Measurements from ENCODE around the gene EIF2B2.

EIF2B2 gene

DNA sequence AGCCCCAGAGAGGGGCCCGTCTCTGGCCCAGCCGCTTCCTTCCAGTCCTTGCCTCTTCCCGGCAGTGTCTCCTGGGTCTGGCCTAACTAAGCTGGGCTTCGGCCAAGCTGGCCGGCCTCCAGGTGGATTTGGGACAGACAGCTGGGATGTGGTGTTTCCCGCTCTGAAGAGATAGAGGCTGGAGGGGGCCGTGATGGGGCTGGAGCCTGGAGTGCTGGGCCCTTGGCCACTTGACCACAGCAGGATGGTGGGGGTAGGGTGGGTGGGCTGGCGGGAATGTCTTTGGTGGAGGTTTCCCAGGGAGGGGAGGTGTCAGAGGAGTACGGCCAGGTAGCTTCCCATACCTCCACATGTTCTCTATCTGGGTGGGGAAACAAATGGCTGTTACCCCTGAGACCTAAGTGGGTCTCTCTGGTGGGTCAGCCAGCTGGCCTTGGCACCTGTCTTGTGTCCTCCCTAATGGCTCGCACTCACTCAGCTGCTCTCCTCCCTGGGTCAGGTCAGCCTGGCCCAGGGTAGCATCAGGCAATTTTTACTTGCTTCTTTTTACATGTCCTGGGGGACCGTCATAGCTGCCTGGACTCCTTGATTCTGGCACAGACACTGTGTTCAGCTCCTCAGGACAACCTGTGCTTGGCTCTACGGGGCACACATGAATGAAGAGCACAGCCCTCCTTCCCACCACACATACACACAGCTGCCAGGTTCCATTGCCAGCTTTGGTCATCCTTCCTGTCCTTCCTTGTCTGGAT lies 27.5 kb upstream of the EIF2B2 start:
- TF ChIP-seq, protein P1, sequence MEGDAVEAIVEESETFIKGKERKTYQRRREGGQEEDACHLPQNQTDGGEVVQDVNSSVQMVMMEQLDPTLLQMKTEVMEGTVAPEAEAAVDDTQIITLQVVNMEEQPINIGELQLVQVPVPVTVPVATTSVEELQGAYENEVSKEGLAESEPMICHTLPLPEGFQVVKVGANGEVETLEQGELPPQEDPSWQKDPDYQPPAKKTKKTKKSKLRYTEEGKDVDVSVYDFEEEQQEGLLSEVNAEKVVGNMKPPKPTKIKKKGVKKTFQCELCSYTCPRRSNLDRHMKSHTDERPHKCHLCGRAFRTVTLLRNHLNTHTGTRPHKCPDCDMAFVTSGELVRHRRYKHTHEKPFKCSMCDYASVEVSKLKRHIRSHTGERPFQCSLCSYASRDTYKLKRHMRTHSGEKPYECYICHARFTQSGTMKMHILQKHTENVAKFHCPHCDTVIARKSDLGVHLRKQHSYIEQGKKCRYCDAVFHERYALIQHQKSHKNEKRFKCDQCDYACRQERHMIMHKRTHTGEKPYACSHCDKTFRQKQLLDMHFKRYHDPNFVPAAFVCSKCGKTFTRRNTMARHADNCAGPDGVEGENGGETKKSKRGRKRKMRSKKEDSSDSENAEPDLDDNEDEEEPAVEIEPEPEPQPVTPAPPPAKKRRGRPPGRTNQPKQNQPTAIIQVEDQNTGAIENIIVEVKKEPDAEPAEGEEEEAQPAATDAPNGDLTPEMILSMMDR (IDR thresholded peaks at IDR 0.05) = no peak
- H3K27me3 ChIP-seq = no peaks in the 10 kb centered on the region

DNA sequence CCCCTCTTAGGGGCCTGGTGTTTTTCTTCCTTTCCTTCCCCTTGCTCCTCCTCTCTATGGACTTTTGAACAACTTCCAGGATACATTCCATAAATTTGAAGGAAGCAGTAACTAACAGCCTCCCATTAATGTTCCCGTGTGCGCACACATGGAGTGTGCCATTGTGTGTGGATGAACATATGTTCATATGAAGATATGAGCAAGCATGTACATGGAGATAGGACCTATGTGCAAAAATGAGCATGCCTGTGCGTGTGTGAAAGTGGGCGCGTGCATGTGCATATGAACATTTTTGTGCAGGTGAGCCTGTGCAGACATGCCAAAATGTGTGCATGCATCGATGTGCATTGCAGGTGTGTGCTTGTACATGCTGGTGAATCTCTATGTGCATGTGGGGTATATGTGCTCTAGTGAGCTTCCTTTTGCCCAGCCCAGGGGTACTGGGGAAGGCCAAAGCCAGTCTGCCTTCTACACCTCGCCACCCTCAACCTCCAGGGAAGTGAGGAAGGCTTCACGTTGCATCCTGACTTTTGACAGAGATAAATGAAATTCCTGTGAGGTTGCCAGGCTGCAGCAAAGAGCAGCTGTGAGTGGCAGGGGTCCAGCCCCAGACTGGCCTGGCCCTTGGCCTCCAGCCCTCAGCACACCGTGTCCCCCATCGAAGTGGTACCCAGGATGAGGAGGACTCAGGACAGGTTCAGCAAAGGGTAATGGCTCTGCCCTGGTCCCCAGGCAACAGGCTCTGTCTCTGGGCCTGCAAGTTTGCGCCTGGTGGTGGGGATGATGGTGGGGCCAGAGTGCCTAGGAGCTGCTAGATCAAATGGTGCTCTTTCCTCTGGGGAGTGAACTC lies 26.2 kb upstream of the EIF2B2 start:
- Histone ChIP-seq H3K27me3 (no peaks in the 10 kb centered on the region), H3K4me1 (ENCODE audit: control insufficient read depth in 1 of 2, insufficient read depth in 1 of 2, low read depth in 1 of 2, low read length in 1 of 2) (no peaks in the 10 kb centered on the region), H3K27ac (no peak overlapping the region), H3K36me3 (no peaks in the 10 kb centered on the region), H3K4me3 (ENCODE audit: low read depth in 1 of 2, low read length in 1 of 2) (no peak overlapping the region), H3K9me3 (no peaks in the 10 kb centered on the region)
- TF ChIP-seq, protein P1 (IDR thresholded peaks at IDR 0.05) = no peak

More for the DNA sequence above, 27.5 kb upstream of the EIF2B2 start:
- H3K4me1 ChIP-seq (ENCODE audit: control insufficient read depth in 1 of 2, insufficient read depth in 1 of 2, low read depth in 1 of 2, low read length in 1 of 2) = no peaks in the 10 kb centered on the region
- no peak overlapping the region for H3K27ac ChIP-seq
- no peaks in the 10 kb centered on the region for H3K9me3 ChIP-seq
- H3K36me3 ChIP-seq = no peaks in the 10 kb centered on the region
- H3K4me3 ChIP-seq (ENCODE audit: low read depth in 1 of 2, low read length in 1 of 2) = no peak overlapping the region

DNA sequence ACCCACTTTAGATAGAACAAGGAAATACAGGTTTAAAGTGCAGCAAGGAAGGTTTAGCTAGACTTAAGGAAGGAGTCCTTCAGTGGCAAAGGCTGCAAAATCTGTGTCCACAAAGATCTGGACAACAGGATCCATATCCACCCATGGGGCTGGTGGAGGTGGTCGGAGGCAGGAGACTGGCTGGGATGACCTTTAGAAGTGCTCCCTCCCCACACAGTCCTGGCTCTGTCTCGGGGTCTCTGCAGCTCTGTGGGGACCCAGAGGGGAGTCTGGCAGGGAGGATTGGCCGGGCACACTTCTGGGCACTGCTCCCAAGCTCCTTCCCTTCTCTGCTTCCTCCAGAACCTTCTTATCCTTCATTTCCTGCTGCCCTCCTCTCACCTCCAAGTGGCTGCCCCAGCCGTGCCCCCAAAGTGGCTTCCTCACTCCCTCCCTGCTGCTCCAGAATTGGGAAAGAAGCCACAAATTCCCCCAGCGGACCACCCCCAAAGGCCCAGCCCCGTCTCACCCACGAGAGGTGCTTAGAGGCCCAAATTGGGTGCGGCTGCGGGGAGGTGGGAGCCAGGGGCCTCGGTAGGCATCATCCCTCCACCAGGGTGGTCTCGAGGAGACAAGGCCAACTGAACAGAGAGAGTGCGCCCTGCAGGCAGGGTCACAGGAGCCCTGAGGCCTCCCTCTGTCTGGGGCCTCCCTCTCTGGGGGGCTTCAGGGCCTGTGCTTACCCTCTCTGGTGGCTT lies 25.4 kb upstream of the EIF2B2 start:
- TF ChIP-seq, protein P1 (IDR thresholded peaks at IDR 0.05) = no peak
- Histone ChIP-seq H3K4me3 (ENCODE audit: low read depth in 1 of 2, low read length in 1 of 2) (no peak overlapping the region), H3K27ac (no peak overlapping the region), H3K27me3 (no peaks in the 10 kb centered on the region), H3K36me3 (no peaks in the 10 kb centered on the region), H3K9me3 (no peaks in the 10 kb centered on the region), H3K4me1 (ENCODE audit: control insufficient read depth in 1 of 2, insufficient read depth in 1 of 2, low read depth in 1 of 2, low read length in 1 of 2) (no peaks in the 10 kb centered on the region)

DNA sequence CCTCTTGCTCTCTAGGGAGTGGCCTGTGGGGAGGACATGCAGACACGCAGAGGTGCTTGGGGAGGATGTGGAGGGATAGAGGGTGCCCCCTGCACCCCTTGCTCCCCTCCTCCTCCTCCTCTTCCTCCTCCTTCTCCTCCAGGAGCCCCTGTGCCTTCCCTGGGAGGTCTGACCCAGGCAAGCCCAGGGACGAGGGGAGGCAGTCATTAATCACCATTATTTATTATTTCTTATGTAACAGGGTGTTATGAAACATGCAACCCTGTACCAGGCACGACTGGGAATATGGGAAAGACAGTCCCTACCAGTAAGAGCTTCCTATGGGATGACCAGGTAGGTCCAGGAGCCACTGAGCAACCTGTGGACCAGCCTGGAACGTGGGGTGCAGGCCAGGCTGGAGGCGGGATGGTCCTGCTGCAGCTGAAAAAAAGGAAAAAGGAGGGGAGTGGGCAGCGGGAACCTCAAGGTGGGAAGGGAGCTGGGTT lies 24.8 kb upstream of the EIF2B2 start:
- Histone ChIP-seq H3K4me1 (ENCODE audit: control insufficient read depth in 1 of 2, insufficient read depth in 1 of 2, low read depth in 1 of 2, low read length in 1 of 2) (peaks cover 0 to 5% of the 10 kb centered on the region in 2 experiments), H3K27me3 (no peaks in the 10 kb centered on the region), H3K9me3 (no peaks in the 10 kb centered on the region), H3K4me3 (ENCODE audit: low read depth in 1 of 2, low read length in 1 of 2) (no peak overlapping the region), H3K36me3 (no peaks in the 10 kb centered on the region), H3K27ac (no peak overlapping the region)
- TF ChIP-seq, protein P1 (IDR thresholded peaks at IDR 0.05) = no peak

DNA sequence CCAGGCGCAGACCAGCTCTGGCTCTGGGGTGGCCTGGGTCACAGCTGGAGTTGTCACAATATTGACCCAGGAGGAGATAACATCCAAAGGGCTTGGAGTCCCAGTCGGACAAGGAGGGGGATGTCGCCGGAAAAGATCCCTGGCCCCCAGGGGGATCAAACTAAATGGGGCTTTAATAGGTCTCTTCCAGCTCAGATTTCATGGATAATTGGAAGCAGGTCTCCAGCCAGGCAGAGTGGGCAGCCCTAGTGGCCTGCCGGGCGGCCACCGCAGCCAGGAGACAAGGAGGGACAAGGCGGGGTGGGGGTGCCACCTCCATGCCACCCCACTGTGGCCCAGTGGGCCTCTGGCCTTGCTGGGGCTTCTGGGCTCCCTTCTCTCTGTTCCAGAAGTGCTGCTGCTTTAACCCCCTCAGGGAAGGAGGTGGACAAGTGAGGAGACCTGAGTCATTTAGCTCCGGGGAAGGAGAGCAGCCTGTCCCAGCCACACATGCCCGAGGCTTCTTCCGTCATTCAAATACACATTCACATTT lies 24.2 kb upstream of the EIF2B2 start:
- Histone ChIP-seq H3K36me3 (no peaks in the 10 kb centered on the region), H3K27ac (no peak overlapping the region), H3K4me1 (ENCODE audit: control insufficient read depth in 1 of 2, insufficient read depth in 1 of 2, low read depth in 1 of 2, low read length in 1 of 2) (peaks cover 0 to 9% of the 10 kb centered on the region in 2 experiments), H3K27me3 (no peaks in the 10 kb centered on the region), H3K9me3 (no peaks in the 10 kb centered on the region), H3K4me3 (ENCODE audit: low read depth in 1 of 2, low read length in 1 of 2) (no peak overlapping the region)
- TF ChIP-seq, protein P1 (IDR thresholded peaks at IDR 0.05) = no peak
